ENCODE measurements around the gene FFAR2. TPM values are rescaled to one million over a fixed set of nuclear protein-coding genes. Genes with fewer than 3 reads are reported as not detected.

Gene FFAR2
- total and polyA plus RNA-seq, 4 donors, result 0.25 to 0.84 (median 0.47) TPM

- Histone ChIP-seq H3K4me1 (ENCODE audit: control insufficient read depth in 4 of 4, insufficient read depth in 4 of 4, low read length in 3 of 4) (no peaks in the 10 kb centered on the region), H3K27ac (ENCODE audit: low read depth in 1 of 2, low read length in 2 of 2) (no peak overlapping the region), H3K36me3 (ENCODE audit: control insufficient read depth in 4 of 4, insufficient read depth in 3 of 4, low read depth in 1 of 4, low read length in 3 of 4) (peaks cover 0 to 1% (median 0%) of the 10 kb centered on the region in 4 donors), H3K27me3 (ENCODE audit: control insufficient read depth in 4 of 4, insufficient read depth in 4 of 4, low read length in 3 of 4) (no peaks in the 10 kb centered on the region), H3K9ac (ENCODE audit: low read depth in 1 of 2, low read length in 2 of 2) (no peak overlapping the region), H3K9me3 (ENCODE audit: control insufficient read depth in 4 of 4, low read length in 3 of 4) (no peaks in the 10 kb centered on the region), H3K4me3 (ENCODE audit: low read depth in 1 of 3, low read length in 3 of 3) (no peak overlapping the region)
- WGBS, result 78% methylated on average over 9 of the region's 9 CpGs
- DNase-seq (ENCODE audit: low spot score), result no peak
- TF ChIP-seq YY1 (IDR thresholded peaks at IDR 0.05) (no peak), RAD21 (IDR thresholded peaks at IDR 0.05) (no peak), HNF4A (conservative IDR thresholded peaks at IDR 0.05) (no peak), MAX (IDR thresholded peaks at IDR 0.05) (no peak), HNF4G (IDR thresholded peaks at IDR 0.05) (no peak), SP1 (IDR thresholded peaks at IDR 0.05) (no peak), RXRA (IDR thresholded peaks at IDR 0.05) (no peak), ZBTB33 (IDR thresholded peaks at IDR 0.05) (no peak), TAF1 (conservative IDR thresholded peaks at IDR 0.05) (no peak), ATF3 (IDR thresholded peaks at IDR 0.05) (no peak), JUND (IDR thresholded peaks at IDR 0.05) (no peak), REST (IDR thresholded peaks at IDR 0.05) (no peak), FOXA1 (IDR thresholded peaks at IDR 0.05) (no peak), FOXA2 (IDR thresholded peaks at IDR 0.05) (no peak), NR2F2 (IDR thresholded peaks at IDR 0.05) (no peak)
Observed at GRCh38 chr19:35491836-35492360, 43.8 kb downstream of the FFAR2 start.

- Histone ChIP-seq H3K9me3 (ENCODE audit: control insufficient read depth in 4 of 4, low read length in 3 of 4) (no peaks in the 10 kb centered on the region), H3K4me1 (ENCODE audit: control insufficient read depth in 4 of 4, insufficient read depth in 4 of 4, low read length in 3 of 4) (peaks cover 0 to 2% (median under 1%) of the 10 kb centered on the region in 4 donors), H3K27ac (ENCODE audit: low read depth in 1 of 2, low read length in 2 of 2) (no peak overlapping the region), H3K4me3 (ENCODE audit: low read depth in 1 of 3, low read length in 3 of 3) (no peak overlapping the region), H3K36me3 (ENCODE audit: control insufficient read depth in 4 of 4, insufficient read depth in 3 of 4, low read depth in 1 of 4, low read length in 3 of 4) (peaks cover 0 to 1% (median 0%) of the 10 kb centered on the region in 4 donors), H3K9ac (ENCODE audit: low read depth in 1 of 2, low read length in 2 of 2) (no peak overlapping the region), H3K27me3 (ENCODE audit: control insufficient read depth in 4 of 4, insufficient read depth in 4 of 4, low read length in 3 of 4) (no peaks in the 10 kb centered on the region)
- DNase-seq (ENCODE audit: low spot score), result no peak
- no peak for TF ChIP-seq HNF4G (IDR thresholded peaks at IDR 0.05)
- TF ChIP-seq NR2F2 (IDR thresholded peaks at IDR 0.05), result no peak
- no peak for TF ChIP-seq RAD21 (IDR thresholded peaks at IDR 0.05)
- TF ChIP-seq REST (IDR thresholded peaks at IDR 0.05), result no peak
- no peak for TF ChIP-seq JUND (IDR thresholded peaks at IDR 0.05)
- no peak for TF ChIP-seq FOXA2 (IDR thresholded peaks at IDR 0.05)
- TF ChIP-seq EGR1 (IDR thresholded peaks at IDR 0.05; ENCODE audit: low read depth in 2 of 2), result no peak
- TF ChIP-seq CTCF (IDR thresholded peaks at IDR 0.05; ENCODE audit: low read depth, low read length, missing input control), result no peak
- no peak for TF ChIP-seq FOXA1 (IDR thresholded peaks at IDR 0.05)
- TF ChIP-seq MAX (IDR thresholded peaks at IDR 0.05), result no peak
- TF ChIP-seq ATF3 (IDR thresholded peaks at IDR 0.05), result no peak
- no peak for TF ChIP-seq SP1 (IDR thresholded peaks at IDR 0.05)
- 94% methylated on average over 9 of the region's 9 CpGs for WGBS
Observed at GRCh38 chr19:35493971-35494370, 45.9 kb downstream of the FFAR2 start.
